OCI-LY1 (cell line): ENCODE data around the gene CCNB3.

ENCODE experiments used
- H2AFZ ChIP-seq: fragments of 200-600 bp; sonication (generic), shearing (Covaris generic); 2 replicates; pipeline ENCODE4 v1.6.0; 2014; ENCODE audit warnings: antibody characterized with exemption, mild to moderate bottlenecking, low read length
- H3F3A ChIP-seq: fragments of 200-600 bp; sonication (generic), shearing (Covaris generic); 2 replicates; pipeline ENCODE4 v1.6.0; 2014; ENCODE audit warnings: mild to moderate bottlenecking, antibody characterized with exemption, low read length, moderate library complexity; ENCODE audit not compliant: insufficient read depth
- H3K27ac ChIP-seq: fragments of 200-600 bp; sonication (generic); 2 replicates; pipeline ENCODE4 v1.5.1; 2014; ENCODE audit warnings: low read length, mixed run types, mild to moderate bottlenecking, low read depth; ENCODE audit not compliant: poor library complexity, severe bottlenecking
- H3K27me3 ChIP-seq: fragments of 200-600 bp; sonication (generic); 2 replicates; pipeline ENCODE4 v1.6.0; 2014; ENCODE audit warnings: antibody characterized with exemption, mild to moderate bottlenecking, low read length, moderate library complexity; ENCODE audit not compliant: insufficient read depth
- H3K36me3 ChIP-seq: fragments of 200-600 bp; sonication (generic); 2 replicates; pipeline ENCODE4 v1.6.1; 2014; ENCODE audit warnings: mild to moderate bottlenecking, antibody characterized with exemption, low read length, moderate library complexity, mixed read lengths; ENCODE audit not compliant: insufficient read depth
- H3K4me1 ChIP-seq: fragments of 200-600 bp; sonication (generic); 2 replicates; pipeline ENCODE4 v1.5.1; 2014; ENCODE audit warnings: mild to moderate bottlenecking, low read length, moderate library complexity; ENCODE audit not compliant: insufficient read depth, severe bottlenecking
- H3K4me2 ChIP-seq: fragments of 200-600 bp; sonication (generic), shearing (Covaris generic); 2 replicates; pipeline ENCODE4 v1.6.1; 2014; ENCODE audit warnings: low read length
- H3K4me3 ChIP-seq: fragments of 200-600 bp; sonication (generic); 2 replicates; pipeline ENCODE4 v1.5.1; 2014; ENCODE audit warnings: low read length, low read depth, mild to moderate bottlenecking, mixed read lengths; ENCODE audit not compliant: poor library complexity, severe bottlenecking
- H3K79me2 ChIP-seq: fragments of 200-600 bp; shearing (Covaris generic); 2 replicates; pipeline ENCODE4 v1.6.1; 2016; ENCODE audit warnings: mixed run types, low read length, mixed read lengths; ENCODE audit not compliant: insufficient read depth
- H3K9ac ChIP-seq: fragments of 200-600 bp; sonication (generic), shearing (Covaris generic); 2 replicates; pipeline ENCODE4 v1.6.1; 2014; ENCODE audit warnings: mild to moderate bottlenecking, low read length, mixed read lengths
- H3K9me2 ChIP-seq: fragments of 200-600 bp; sonication (generic), shearing (Covaris generic); 2 replicates; pipeline ENCODE4 v1.6.1; 2014; ENCODE audit warnings: low read depth, mild to moderate bottlenecking, low read length, mixed read lengths
- H3K9me3 ChIP-seq: fragments of 200-600 bp; shearing (Covaris generic); 2 replicates; pipeline ENCODE4 v1.6.1; 2014; ENCODE audit warnings: low read length, mixed read lengths
- H4K20me1 ChIP-seq: fragments of 200-600 bp; sonication (generic), shearing (Covaris generic); 2 replicates; pipeline ENCODE4 v1.6.0; 2016; ENCODE audit warnings: mild to moderate bottlenecking, low read length; ENCODE audit not compliant: insufficient read depth
- EZH2 ChIP-seq: fragments of 200-600 bp; sonication (generic), shearing (Covaris generic); IDR thresholded peaks from 2 replicates; pipeline ENCODE4 v1.8.0; 2017; ENCODE audit warnings: borderline replicate concordance, mixed run types, mild to moderate bottlenecking, antibody characterized with exemption, low read length, moderate library complexity, mixed read lengths
- TF ChIP-seq, protein P1 (sequence below): fragments of 200-600 bp; sonication (generic), shearing (Covaris generic); IDR thresholded peaks from 2 replicates; pipeline ENCODE4 v1.5.1; 2017; ENCODE audit warnings: mild to moderate bottlenecking, antibody characterized with exemption, low read length, moderate library complexity, mixed read lengths

CCNB3 gene

DNA sequence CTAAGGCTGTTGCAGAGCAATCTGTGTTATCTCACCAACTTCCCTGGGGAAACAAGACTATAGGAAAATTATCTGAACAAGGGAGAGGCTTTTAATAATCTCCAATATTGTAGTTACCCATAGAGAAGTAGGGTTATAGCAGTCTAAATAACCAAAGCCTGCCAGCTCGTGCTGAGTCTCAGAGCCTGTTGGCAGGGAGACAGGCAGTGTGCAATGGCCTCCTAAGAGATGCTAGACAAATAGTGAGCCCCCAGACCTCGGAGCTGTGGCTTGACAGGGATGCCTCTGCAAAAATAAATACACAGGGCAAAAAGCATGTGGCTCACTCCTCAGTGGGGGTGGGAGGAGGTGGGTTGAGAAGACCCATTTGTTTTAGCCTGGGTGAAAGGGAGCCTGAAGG lies 189.3 kb downstream of the CCNB3 start:
- Histone ChIP-seq H3K4me3 (no peak overlapping the region), H4K20me1 (no peaks in the 10 kb centered on the region), H3K79me2 (no peaks in the 10 kb centered on the region), H3K27me3 (no peaks in the 10 kb centered on the region), H3K9me3 (no peaks in the 10 kb centered on the region), H3K9ac (no peak overlapping the region), H2AFZ (no peak overlapping the region), H3K9me2 (no peaks in the 10 kb centered on the region), H3K27ac (no peak overlapping the region), H3K4me1 (no peaks in the 10 kb centered on the region), H3K36me3 (no peaks in the 10 kb centered on the region), H3K4me2 (no peak overlapping the region), H3F3A (no peaks in the 10 kb centered on the region)
- TF ChIP-seq EZH2: no peak
- TF ChIP-seq, protein P1, sequence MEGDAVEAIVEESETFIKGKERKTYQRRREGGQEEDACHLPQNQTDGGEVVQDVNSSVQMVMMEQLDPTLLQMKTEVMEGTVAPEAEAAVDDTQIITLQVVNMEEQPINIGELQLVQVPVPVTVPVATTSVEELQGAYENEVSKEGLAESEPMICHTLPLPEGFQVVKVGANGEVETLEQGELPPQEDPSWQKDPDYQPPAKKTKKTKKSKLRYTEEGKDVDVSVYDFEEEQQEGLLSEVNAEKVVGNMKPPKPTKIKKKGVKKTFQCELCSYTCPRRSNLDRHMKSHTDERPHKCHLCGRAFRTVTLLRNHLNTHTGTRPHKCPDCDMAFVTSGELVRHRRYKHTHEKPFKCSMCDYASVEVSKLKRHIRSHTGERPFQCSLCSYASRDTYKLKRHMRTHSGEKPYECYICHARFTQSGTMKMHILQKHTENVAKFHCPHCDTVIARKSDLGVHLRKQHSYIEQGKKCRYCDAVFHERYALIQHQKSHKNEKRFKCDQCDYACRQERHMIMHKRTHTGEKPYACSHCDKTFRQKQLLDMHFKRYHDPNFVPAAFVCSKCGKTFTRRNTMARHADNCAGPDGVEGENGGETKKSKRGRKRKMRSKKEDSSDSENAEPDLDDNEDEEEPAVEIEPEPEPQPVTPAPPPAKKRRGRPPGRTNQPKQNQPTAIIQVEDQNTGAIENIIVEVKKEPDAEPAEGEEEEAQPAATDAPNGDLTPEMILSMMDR: no peak
